Muscle layer of colon (tissue), 2 donors: Measurements from ENCODE around the gene CD300H.

Experiments
- H3K27ac ChIP-seq: one replicate; pipeline ENCODE4 v1.7.0; 2013; ENCODE audit warnings: low read depth, mild to moderate bottlenecking, low read length, moderate library complexity
- H3K27me3 ChIP-seq, 2 donors: one replicate each; pipeline ENCODE4 v1.7.0; 2013; ENCODE audit warnings: low read length in 2 of 2, mild to moderate bottlenecking in 2 of 2; ENCODE audit not compliant: insufficient read depth in 2 of 2, control insufficient read depth in 1 of 2
- H3K36me3 ChIP-seq: one replicate; pipeline ENCODE4 v1.7.0; 2013; ENCODE audit warnings: mild to moderate bottlenecking, low read length; ENCODE audit not compliant: insufficient read depth
- H3K4me1 ChIP-seq: one replicate; pipeline ENCODE4 v1.7.0; 2013; ENCODE audit warnings: mild to moderate bottlenecking, low read length; ENCODE audit not compliant: insufficient read depth
- H3K4me3 ChIP-seq, 2 donors: one replicate each; pipeline ENCODE4 v1.7.0; 2013; ENCODE audit warnings: low read length in 2 of 2, low read depth in 1 of 2, mild to moderate bottlenecking in 1 of 2, moderate library complexity in 1 of 2
- H3K9ac ChIP-seq: one replicate; pipeline ENCODE4 v1.7.0; 2013; ENCODE audit warnings: low read length
- H3K9me3 ChIP-seq: one replicate; pipeline ENCODE4 v1.7.0; 2013; ENCODE audit warnings: mild to moderate bottlenecking, low read length
- donor health status: abdominal sarcoma.
- donor health status: Adenocarcinoma of cecum.

The CD300H gene

DNA sequence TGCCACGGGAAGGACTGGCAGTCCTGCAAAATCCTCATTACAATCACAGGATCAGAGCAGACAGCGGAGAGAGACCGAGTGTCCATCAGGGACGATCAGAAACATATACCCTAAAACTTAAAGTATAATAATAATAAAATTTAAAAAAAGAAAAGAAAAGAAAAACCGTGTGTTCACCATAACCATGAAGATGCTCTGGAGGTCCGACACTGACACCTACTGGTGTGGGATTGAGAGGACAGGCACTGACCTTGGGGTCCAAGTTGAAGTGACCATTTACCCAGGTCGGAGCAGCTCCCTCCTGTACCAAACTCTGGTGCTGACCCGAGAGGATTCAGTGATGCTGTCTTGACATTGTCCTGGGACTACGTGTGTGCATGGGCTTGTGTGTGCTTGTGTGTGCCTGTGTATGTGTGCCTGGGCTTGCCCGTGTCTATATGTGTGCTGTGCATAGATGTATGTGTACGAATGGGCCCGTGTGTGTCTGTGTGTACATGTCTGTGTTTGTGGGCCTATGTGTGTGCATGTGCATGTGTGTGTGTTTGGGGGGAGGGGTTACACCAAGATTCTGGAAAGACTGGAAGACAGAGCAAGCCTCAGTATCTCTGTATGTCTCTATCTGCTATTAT is 34.7 kb upstream of the CD300H start:
- Histone ChIP-seq H3K27me3 (peaks cover 0 to 6% of the 10 kb centered on the region in 2 donors), H3K4me1 (peaks cover 25% of the 10 kb centered on the region), H3K4me3 (no peak overlapping the region), H3K27ac (no peak overlapping the region), H3K9me3 (no peaks in the 10 kb centered on the region), H3K9ac (no peak overlapping the region), H3K36me3 (no peaks in the 10 kb centered on the region)

DNA sequence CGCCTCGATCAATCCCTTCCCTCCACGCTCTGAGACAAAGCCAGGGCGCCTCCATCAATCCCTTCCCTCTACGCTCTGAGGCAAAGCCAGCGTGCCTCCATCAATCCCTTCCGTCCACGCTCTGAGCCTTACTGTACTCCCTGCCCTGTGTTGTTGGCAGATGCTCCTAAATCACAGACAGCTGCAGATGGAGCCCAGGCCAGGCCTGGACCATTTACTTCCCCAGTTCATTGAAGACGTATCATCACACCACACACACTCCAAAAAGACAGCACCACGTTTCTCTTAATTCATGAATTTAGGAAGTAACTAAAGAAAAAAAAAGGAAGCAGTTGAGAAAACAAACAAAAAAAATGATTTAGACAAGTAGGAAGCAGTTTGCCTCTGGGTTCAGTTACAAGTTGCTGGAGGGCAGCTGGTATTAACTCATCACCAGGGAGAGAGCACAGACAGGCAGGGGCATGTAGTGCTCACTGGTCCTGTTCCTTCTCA is 32.2 kb upstream of the CD300H start:
- H3K9me3 ChIP-seq, result no peaks in the 10 kb centered on the region
- H3K4me3 ChIP-seq, result no peak overlapping the region
- H3K36me3 ChIP-seq, result no peaks in the 10 kb centered on the region
- H3K4me1 ChIP-seq, result peaks cover 6% of the 10 kb centered on the region
- no peak overlapping the region for H3K9ac ChIP-seq
- H3K27ac ChIP-seq, result no peak overlapping the region
- peaks cover 0 to 6% of the 10 kb centered on the region in 2 donors for H3K27me3 ChIP-seq

DNA sequence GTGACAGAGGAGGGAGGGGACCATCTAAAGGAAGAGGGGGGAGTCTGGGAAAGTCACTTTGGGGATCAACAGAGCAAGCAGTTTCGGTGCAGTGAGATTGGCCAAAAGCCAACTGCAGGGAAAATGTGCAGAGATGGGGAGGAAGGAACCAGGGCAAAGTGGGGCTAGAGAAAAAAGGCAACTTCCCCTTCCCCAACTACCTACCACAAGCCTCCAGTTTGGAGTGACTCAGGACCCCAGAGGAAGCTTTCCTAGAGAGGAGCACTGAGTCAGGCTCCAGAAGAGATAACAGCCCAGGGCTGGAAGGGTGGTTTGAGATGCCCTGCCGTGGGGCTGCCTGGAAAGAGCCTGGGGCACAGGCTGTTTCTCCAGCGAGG is 31.7 kb upstream of the CD300H start:
- H3K27me3 ChIP-seq, result peaks cover 0 to 6% of the 10 kb centered on the region in 2 donors
- no peak overlapping the region for H3K9ac ChIP-seq
- no peaks in the 10 kb centered on the region for H3K36me3 ChIP-seq
- peaks cover under 1% of the 10 kb centered on the region for H3K4me1 ChIP-seq
- no peak overlapping the region for H3K27ac ChIP-seq
- H3K9me3 ChIP-seq, result no peaks in the 10 kb centered on the region
- no peak overlapping the region for H3K4me3 ChIP-seq

DNA sequence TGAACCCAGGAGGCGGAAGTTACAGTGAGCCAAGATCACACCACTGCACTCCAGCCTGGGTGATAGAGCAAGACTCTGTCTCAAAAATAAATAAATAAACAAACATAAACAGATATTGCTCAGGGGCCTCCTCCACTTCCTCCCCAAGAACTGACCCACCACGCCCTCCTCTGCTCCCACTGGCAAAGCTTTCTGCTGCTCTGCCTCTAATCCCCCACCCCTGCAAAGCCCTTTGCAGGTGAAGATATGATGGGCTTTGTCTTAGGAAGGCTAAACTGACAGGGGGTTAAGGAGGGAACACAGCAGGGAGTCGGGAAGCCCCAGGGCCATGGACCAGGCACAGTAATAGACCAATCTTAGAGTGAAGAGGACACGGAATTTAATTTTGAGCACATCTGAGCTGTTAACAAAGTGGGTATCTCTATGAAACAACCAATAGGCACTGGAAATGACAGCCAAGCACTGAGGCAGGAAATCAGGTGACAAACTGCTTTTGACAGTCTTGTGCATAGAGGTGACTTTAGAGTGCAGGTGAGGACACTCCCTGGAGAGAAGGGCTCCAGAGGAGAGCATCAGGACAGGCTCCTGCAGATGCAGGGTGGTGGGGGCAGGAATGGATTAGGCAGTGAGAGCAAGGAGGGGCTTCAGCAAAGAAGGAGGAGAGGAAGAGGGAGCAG is 31.2 kb upstream of the CD300H start:
- H3K9me3 ChIP-seq, result no peaks in the 10 kb centered on the region
- no peak overlapping the region for H3K27ac ChIP-seq
- H3K4me3 ChIP-seq, result no peak overlapping the region
- H3K36me3 ChIP-seq, result no peaks in the 10 kb centered on the region
- peaks cover 0 to 6% of the 10 kb centered on the region in 2 donors for H3K27me3 ChIP-seq
- no peak overlapping the region for H3K9ac ChIP-seq
- no peaks in the 10 kb centered on the region for H3K4me1 ChIP-seq

DNA sequence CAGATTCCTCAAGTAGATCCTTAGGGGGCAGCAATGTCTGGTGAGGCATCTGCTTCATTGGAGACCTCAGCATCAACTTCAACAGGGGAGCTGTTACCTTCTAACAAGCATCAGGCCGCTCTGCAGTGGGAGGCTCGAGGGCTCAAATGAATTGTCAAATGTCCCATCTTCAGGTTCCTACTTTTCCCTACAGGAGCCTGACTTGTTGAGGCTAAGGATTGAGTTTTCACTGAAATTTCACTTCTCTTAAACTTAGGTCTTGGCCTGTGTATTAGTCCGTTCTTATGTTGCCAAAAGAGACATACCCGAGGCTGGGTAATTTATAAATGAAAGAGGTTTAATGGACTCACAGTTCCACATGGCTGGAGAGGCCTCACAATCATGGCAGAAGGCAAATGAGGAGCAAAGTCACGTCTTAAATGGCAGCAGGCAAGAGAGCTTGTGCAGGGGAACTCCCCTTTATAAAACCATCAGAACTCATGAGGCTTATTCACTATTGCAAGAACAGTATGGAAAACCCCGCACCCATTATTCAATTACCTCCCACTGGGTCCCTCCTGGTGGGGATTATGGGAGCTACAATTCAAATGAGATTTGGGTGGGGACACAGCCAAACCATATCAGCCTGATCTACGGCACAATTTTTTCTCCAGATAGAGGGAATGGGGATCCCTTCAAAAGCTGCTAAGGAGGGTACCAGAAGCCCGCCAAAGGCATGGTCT is 29.9 kb upstream of the CD300H start:
- Histone ChIP-seq H3K27ac (no peak overlapping the region), H3K9ac (no peak overlapping the region), H3K4me1 (no peaks in the 10 kb centered on the region), H3K9me3 (no peaks in the 10 kb centered on the region), H3K36me3 (no peaks in the 10 kb centered on the region), H3K27me3 (peaks cover 0 to 6% of the 10 kb centered on the region in 2 donors), H3K4me3 (no peak overlapping the region)

DNA sequence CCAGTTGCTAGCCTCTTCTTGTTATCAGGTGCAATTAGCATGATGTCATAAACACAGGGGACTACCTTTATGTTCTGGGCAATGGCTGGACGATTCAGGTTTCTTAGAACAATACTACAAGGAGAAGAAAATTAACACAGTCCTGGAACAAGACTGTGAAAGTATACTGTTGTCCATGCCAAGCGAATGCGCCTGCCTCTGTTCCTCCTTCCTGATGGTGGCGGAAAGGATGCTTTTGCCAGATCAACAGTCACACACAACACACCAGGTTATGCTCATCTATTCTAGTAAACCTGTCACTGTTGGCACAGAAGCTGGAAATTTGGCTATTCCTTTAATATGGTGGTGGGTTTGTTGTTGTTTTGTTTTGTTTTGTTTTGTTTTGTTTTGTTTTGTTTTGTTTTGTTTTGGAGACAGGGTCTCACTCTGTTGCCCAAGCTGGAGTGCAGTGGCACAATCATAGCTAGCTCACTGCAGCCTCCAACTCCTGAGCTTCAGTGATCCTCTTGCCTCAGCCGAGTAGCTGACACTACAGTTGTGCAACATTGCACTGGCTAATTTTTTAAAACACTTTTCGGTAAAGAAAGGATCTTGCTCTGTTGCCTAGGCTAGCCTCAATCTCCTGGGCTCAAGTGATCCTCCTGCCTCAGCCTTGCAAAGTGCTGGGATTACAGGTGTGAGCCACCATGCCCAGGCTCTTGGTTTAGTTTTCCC is 27.9 kb upstream of the CD300H start:
- H3K4me3 ChIP-seq, result no peak overlapping the region
- no peaks in the 10 kb centered on the region for H3K4me1 ChIP-seq
- no peak overlapping the region for H3K9ac ChIP-seq
- H3K36me3 ChIP-seq, result no peaks in the 10 kb centered on the region
- no peak overlapping the region for H3K27ac ChIP-seq
- no peaks in the 10 kb centered on the region for H3K9me3 ChIP-seq
- peaks cover 0 to 6% of the 10 kb centered on the region in 2 donors for H3K27me3 ChIP-seq

DNA sequence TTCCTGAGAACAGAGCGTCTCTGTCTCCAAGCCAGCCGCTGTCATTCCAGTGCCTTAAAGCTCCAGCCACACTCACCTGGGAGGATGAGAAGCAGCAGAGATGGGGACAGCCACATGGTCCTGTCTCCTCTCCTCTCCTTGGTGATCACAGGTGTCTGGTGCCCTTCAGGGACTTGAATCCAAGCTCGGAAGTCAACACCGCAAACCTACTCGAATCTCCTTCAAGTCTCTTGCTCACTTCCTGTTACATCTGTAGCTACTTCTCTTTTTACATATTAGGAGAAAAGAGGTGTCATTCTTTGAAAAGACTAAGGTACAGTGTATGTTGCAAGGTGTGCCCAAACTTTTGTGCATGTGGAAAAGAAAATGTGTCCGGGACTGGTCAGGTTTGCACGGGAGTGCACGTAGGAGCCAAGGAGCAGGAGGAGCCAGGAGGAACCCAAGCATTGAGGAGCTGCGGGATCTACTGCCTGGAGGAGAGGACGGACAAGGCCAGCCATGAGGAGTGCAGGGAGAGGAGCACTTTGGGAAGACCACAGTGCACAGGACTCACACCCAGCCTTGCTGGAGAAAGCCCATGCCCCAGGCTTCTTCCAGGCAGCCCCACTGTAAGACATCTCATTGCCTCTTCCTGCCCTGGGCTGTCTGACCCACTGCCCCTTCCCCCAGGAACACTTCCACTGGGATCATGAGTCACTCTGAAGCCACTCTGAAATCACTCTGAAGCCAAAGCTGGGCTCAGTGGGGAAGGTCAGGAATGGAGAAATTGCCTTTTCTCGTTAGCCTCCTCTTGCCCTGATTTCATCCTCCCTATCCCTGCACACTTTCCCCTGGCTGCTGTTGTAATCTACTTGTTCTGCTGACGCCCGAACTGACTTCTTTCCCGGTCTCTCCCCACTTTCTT is 25.0 kb upstream of the CD300H start, which contains the start of gene CD300LD:
CD300LD (minus strand) TSS at position 197 of the 904 bp plus-strand sequence; CDS start at position 116, 81 bp downstream.
- H3K36me3 ChIP-seq, result no peaks in the 10 kb centered on the region
- H3K9me3 ChIP-seq, result no peaks in the 10 kb centered on the region
- H3K4me3 ChIP-seq, result no peak within 1 kb of the TSS
- no peaks in the 10 kb centered on the region for H3K4me1 ChIP-seq
- H3K27me3 ChIP-seq, result no peaks in the 10 kb centered on the region
- H3K27ac ChIP-seq, result no peak within 1 kb of the TSS
- no peak within 1 kb of the TSS for H3K9ac ChIP-seq

DNA sequence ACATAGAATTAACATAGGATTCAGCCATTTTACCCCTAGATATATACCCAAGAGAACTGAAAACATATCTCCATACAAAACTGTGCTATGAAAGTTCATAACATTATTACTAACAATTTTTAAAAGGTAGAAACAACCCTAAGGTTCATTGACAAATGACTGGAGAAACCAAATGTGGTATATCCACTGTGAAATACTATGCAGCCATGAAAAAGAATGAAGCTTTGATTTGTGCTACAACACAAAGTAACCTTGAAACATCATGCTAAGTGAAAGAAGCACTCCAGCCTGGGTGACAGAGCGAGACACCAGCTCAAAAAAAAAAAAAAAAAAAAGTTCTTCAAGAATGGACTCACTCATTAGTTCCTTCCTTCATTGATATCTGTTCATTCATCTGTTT is 24.2 kb upstream of the CD300H start:
- H3K36me3 ChIP-seq, result no peaks in the 10 kb centered on the region
- H3K27ac ChIP-seq, result no peak overlapping the region
- H3K4me1 ChIP-seq, result no peaks in the 10 kb centered on the region
- no peaks in the 10 kb centered on the region for H3K27me3 ChIP-seq
- H3K9ac ChIP-seq, result no peak overlapping the region
- no peaks in the 10 kb centered on the region for H3K9me3 ChIP-seq
- no peak overlapping the region for H3K4me3 ChIP-seq

DNA sequence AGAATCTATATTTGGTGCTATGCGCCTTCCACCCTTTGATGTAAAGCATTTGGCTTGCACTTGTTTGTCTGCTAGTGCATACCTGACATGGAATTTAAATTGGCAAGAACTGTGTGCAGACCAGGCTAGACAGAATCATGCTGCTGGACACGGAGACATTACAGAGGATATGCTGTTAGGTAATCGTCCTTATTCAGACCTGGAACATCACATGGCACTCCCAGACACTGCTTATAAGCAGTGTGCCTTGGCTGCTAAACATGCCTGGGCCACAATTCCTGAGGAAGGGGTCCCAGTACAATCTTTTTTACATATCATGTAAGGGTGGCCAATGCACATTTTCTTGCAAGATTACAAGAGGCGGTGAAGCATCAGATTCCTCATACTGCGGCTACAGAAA is 18.4 kb upstream of the CD300H start:
- Histone ChIP-seq H3K9me3 (no peaks in the 10 kb centered on the region), H3K4me3 (no peak overlapping the region), H3K9ac (no peak overlapping the region), H3K36me3 (no peaks in the 10 kb centered on the region), H3K4me1 (no peaks in the 10 kb centered on the region), H3K27me3 (no peaks in the 10 kb centered on the region), H3K27ac (no peak overlapping the region)

DNA sequence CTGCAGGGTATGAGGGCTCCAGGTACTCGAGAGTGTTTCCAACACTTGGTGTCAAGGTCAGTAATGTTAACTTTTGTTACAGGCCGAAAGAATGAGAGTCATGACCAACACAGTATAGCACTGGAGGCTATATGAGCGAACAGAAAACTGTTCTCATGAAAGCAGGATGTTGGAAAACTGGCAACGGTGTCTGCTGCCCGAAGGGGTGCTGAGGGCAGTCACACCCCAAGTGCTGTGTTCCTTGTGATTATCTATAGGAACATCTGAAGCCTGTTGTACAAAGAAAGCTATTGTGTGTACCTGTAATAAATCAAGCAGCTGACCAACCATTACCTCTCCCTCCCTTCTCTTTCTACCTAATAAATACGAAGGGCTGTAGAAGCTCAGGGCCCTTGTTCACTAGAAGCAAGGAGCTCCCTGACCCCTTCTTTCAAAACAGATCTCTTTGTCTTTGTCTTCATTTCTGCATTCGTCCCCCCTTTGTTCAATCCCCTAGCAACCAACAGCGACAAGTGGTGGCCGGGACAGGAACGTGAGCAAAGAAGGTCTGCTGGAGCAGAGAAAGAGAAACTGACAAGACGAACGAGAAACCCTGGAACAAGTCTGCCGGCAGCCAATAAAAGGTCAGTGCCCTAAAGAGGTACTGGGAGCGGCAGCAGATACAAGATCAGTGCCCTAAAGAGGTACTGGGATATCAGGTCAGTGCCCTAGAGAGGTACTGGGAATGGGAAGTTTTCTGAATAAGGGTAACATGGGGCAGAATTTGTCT is 17.2 kb upstream of the CD300H start:
- Histone ChIP-seq H3K27me3 (no peaks in the 10 kb centered on the region), H3K4me1 (no peaks in the 10 kb centered on the region), H3K9me3 (no peaks in the 10 kb centered on the region), H3K9ac (no peak overlapping the region), H3K27ac (no peak overlapping the region), H3K4me3 (no peak overlapping the region), H3K36me3 (no peaks in the 10 kb centered on the region)
